ENCODE data around the gene SND1.

DNA sequence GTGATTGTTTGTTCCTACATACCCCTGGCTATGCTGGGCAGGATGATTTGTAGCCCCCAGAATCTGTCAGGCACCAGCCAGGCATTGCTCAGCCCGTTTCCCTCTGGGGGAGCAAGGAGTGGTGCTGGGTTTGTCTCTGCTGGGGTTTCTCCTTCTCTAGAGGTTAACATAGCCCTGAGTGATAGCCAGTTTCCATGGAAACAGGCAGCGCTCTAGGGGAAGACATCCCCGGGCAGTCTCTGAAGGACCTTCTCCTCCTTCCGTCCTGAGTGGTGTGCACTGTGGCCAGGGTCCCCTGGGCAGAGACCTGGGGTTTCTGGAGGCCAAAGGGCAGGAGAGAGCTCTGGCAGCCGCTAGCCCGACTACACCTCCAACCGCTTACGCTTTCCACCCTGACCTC lies 429.8 kb downstream of the SND1 start:
- TF ChIP-seq POLR2A (IDR thresholded peaks at IDR 0.05), result no peak
- TF ChIP-seq, protein P1, sequence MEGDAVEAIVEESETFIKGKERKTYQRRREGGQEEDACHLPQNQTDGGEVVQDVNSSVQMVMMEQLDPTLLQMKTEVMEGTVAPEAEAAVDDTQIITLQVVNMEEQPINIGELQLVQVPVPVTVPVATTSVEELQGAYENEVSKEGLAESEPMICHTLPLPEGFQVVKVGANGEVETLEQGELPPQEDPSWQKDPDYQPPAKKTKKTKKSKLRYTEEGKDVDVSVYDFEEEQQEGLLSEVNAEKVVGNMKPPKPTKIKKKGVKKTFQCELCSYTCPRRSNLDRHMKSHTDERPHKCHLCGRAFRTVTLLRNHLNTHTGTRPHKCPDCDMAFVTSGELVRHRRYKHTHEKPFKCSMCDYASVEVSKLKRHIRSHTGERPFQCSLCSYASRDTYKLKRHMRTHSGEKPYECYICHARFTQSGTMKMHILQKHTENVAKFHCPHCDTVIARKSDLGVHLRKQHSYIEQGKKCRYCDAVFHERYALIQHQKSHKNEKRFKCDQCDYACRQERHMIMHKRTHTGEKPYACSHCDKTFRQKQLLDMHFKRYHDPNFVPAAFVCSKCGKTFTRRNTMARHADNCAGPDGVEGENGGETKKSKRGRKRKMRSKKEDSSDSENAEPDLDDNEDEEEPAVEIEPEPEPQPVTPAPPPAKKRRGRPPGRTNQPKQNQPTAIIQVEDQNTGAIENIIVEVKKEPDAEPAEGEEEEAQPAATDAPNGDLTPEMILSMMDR (IDR thresholded peaks at IDR 0.05), result no peak

Measured in body of pancreas (tissue), 4 donors.